ENCODE results near the gene PARG.

Gene PARG

GRCh38 chr10:49817845-49818244 lies 124.0 kb downstream of the PARG start:
- no peak overlapping the region for H3K27ac ChIP-seq
- DNase-seq (ENCODE audit: low spot score), result no peak
- CTCF ChIA-PET, result no interaction called here
- TF ChIP-seq CTCF (conservative IDR thresholded peaks at IDR 0.05; ENCODE audit: low read depth), result no peak
- POLR2A ChIA-PET (ENCODE audit: low non-redundant PET), result no interaction called here

GRCh38 chr10:49803988-49804387 lies 137.8 kb downstream of the PARG start:
- no peak for TF ChIP-seq CTCF (conservative IDR thresholded peaks at IDR 0.05; ENCODE audit: low read depth)
- CTCF ChIA-PET, result interaction anchor here (1.0 kb wide), 1 partner anchor 81 kb away, joined by 5 read pairs; no protein-coding TSS in a partner anchor
- no peak overlapping the region for H3K27ac ChIP-seq
- DNase-seq (ENCODE audit: low spot score), result no peak
- POLR2A ChIA-PET (ENCODE audit: low non-redundant PET), result no interaction called here

- POLR2A ChIA-PET (ENCODE audit: low non-redundant PET), result no interaction called here
These were observed 143.6 kb downstream of the PARG start for GRCh38 chr10:49798275-49798674.

GRCh38 chr10:49791100-49791499 lies 150.7 kb downstream of the PARG start:
- POLR2A ChIA-PET (ENCODE audit: low non-redundant PET), result no interaction called here
- H3K27ac ChIP-seq, result no peak overlapping the region
- TF ChIP-seq CTCF (conservative IDR thresholded peaks at IDR 0.05; ENCODE audit: low read depth), result no peak
- CTCF ChIA-PET, result no interaction called here
- no peak for DNase-seq (ENCODE audit: low spot score)

More at GRCh38 chr10:49798275-49798674, 143.6 kb downstream of the PARG start:
- CTCF ChIA-PET, result no interaction called here
- TF ChIP-seq CTCF (conservative IDR thresholded peaks at IDR 0.05; ENCODE audit: low read depth), result no peak
- DNase-seq (ENCODE audit: low spot score), result no peak
- H3K27ac ChIP-seq, result no peak overlapping the region

- H3K27ac ChIP-seq, result no peak overlapping the region
- DNase-seq (ENCODE audit: low spot score), result no peak
- CTCF ChIA-PET, result interaction anchor here (0.8 to 2.8 kb wide), 2 partner anchors 190 to 192 kb away, joined by 6 to 8 read pairs; no protein-coding TSS in a partner anchor
- POLR2A ChIA-PET (ENCODE audit: low non-redundant PET), result no interaction called here
- TF ChIP-seq CTCF (conservative IDR thresholded peaks at IDR 0.05; ENCODE audit: low read depth), result no peak
These were observed 157.1 kb downstream of the PARG start for GRCh38 chr10:49784681-49785080.

GRCh38 chr10:49783645-49784044 lies 158.2 kb downstream of the PARG start:
- no peak overlapping the region for H3K27ac ChIP-seq
- CTCF ChIA-PET, result no interaction called here

More at GRCh38 chr10:49783645-49784044, 158.2 kb downstream of the PARG start:
- no peak for DNase-seq (ENCODE audit: low spot score)
- POLR2A ChIA-PET (ENCODE audit: low non-redundant PET), result no interaction called here
- TF ChIP-seq CTCF (conservative IDR thresholded peaks at IDR 0.05; ENCODE audit: low read depth), result no peak

Measured in RWPE1 (cell line).